ENCODE results near the gene DIDO1.

Gene DIDO1

GRCh38 chr20:62837790-62838127 is 88.5 kb downstream of the DIDO1 start:
- no peaks in the 10 kb centered on the region for H3K36me3 ChIP-seq (ENCODE audit: control insufficient read depth, insufficient read depth, low read length, severe bottlenecking)
- H3K4me3 ChIP-seq (ENCODE audit: low read length): no peak overlapping the region
- no peak overlapping the region for H3K9ac ChIP-seq (ENCODE audit: low read length)
- DNase-seq (ENCODE audit: low read depth): no peak
- H3K4me1 ChIP-seq (ENCODE audit: control insufficient read depth, insufficient read depth, low read length): peaks cover under 1% of the 10 kb centered on the region
- H3K27me3 ChIP-seq (replicated peaks; ENCODE audit: control insufficient read depth, insufficient read depth, low read length): peaks cover 16% of the 10 kb centered on the region
- H3K9me3 ChIP-seq (ENCODE audit: control insufficient read depth, low read length): no peaks in the 10 kb centered on the region

- no peaks in the 10 kb centered on the region for H3K9me3 ChIP-seq (ENCODE audit: control insufficient read depth, low read length)
- no peak for DNase-seq (ENCODE audit: low read depth)
- H3K36me3 ChIP-seq (ENCODE audit: control insufficient read depth, insufficient read depth, low read length, severe bottlenecking): no peaks in the 10 kb centered on the region
- H3K9ac ChIP-seq (ENCODE audit: low read length): no peak overlapping the region
- H3K4me1 ChIP-seq (ENCODE audit: control insufficient read depth, insufficient read depth, low read length): peaks cover 8% of the 10 kb centered on the region
- peaks cover 16% of the 10 kb centered on the region for H3K27me3 ChIP-seq (replicated peaks; ENCODE audit: control insufficient read depth, insufficient read depth, low read length)
- H3K4me3 ChIP-seq (ENCODE audit: low read length): no peak overlapping the region
Observed at GRCh38 chr20:62836967-62837490, 89.3 kb downstream of the DIDO1 start.

DNA sequence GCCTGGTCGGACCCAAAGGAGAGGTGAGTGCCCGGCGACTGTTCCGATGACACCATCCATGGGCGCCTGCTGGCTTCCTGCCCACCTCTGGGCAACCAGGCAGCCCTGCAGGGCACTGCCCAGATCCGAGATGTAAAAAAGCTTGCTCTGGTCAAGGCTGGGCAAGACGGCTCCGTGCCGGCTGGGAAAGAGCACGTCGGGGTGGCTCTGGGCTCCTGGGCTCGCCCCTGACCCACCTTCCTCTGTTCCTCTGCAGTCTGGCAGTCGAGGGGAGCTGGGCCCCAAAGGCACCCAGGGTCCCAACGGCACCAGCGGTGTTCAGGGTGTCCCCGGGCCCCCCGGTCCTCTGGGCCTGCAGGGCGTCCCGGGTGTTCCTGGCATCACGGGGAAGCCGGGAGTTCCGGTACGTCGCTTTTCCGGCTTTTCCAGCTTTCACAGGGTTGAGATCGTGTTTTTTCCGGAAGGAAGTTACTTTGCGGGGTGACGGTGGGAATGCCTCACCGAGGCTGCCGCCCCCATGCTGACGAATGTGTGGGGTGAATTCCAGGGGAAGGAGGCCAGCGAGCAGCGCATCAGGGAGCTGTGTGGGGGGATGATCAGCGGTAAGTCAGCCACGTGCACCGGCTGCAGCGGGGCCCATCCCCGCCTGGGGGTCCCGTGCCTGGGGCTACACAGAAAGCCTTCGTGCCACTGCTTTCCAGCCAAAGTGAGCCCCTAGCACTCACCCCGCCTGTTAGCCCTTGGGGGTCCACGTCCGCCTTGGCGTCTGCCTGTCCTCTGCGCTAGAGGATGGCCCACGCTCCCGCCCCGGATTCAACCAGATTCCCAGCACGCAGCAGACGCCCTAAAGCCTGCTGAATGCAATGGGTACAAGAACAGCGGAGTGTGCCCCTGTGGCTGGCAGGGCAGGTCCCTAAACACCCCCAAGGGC is 90.1 kb downstream of the DIDO1 start:
- peaks cover 16% of the 10 kb centered on the region for H3K27me3 ChIP-seq (replicated peaks; ENCODE audit: control insufficient read depth, insufficient read depth, low read length)
- no peak overlapping the region for H3K4me3 ChIP-seq (ENCODE audit: low read length)

GRCh38 chr20:62834967-62835730 is 91.2 kb downstream of the DIDO1 start:
- no peak for DNase-seq (ENCODE audit: low read depth)
- Histone ChIP-seq H3K4me1 (ENCODE audit: control insufficient read depth, insufficient read depth, low read length) (peaks cover 18% of the 10 kb centered on the region), H3K9me3 (ENCODE audit: control insufficient read depth, low read length) (no peaks in the 10 kb centered on the region), H3K4me3 (ENCODE audit: low read length) (no peak overlapping the region), H3K9ac (ENCODE audit: low read length) (no peak overlapping the region), H3K27me3 (replicated peaks; ENCODE audit: control insufficient read depth, insufficient read depth, low read length) (peaks cover 16% of the 10 kb centered on the region), H3K36me3 (ENCODE audit: control insufficient read depth, insufficient read depth, low read length, severe bottlenecking) (no peaks in the 10 kb centered on the region)

More for the DNA sequence above, 90.1 kb downstream of the DIDO1 start:
- Histone ChIP-seq H3K9me3 (ENCODE audit: control insufficient read depth, low read length) (no peaks in the 10 kb centered on the region), H3K36me3 (ENCODE audit: control insufficient read depth, insufficient read depth, low read length, severe bottlenecking) (no peaks in the 10 kb centered on the region), H3K9ac (ENCODE audit: low read length) (no peak overlapping the region), H3K4me1 (ENCODE audit: control insufficient read depth, insufficient read depth, low read length) (peaks cover 14% of the 10 kb centered on the region)
- DNase-seq (ENCODE audit: low read depth): no peak

- Histone ChIP-seq H3K9me3 (ENCODE audit: control insufficient read depth, low read length) (no peaks in the 10 kb centered on the region), H3K4me1 (ENCODE audit: control insufficient read depth, insufficient read depth, low read length) (peaks cover 18% of the 10 kb centered on the region), H3K27me3 (replicated peaks; ENCODE audit: control insufficient read depth, insufficient read depth, low read length) (peaks cover 13% of the 10 kb centered on the region), H3K9ac (ENCODE audit: low read length) (no peak overlapping the region), H3K36me3 (ENCODE audit: control insufficient read depth, insufficient read depth, low read length, severe bottlenecking) (no peaks in the 10 kb centered on the region), H3K4me3 (ENCODE audit: low read length) (no peak overlapping the region)
- DNase-seq (ENCODE audit: low read depth): no peak
Observed at GRCh38 chr20:62832951-62833391, 93.3 kb downstream of the DIDO1 start.

DNA sequence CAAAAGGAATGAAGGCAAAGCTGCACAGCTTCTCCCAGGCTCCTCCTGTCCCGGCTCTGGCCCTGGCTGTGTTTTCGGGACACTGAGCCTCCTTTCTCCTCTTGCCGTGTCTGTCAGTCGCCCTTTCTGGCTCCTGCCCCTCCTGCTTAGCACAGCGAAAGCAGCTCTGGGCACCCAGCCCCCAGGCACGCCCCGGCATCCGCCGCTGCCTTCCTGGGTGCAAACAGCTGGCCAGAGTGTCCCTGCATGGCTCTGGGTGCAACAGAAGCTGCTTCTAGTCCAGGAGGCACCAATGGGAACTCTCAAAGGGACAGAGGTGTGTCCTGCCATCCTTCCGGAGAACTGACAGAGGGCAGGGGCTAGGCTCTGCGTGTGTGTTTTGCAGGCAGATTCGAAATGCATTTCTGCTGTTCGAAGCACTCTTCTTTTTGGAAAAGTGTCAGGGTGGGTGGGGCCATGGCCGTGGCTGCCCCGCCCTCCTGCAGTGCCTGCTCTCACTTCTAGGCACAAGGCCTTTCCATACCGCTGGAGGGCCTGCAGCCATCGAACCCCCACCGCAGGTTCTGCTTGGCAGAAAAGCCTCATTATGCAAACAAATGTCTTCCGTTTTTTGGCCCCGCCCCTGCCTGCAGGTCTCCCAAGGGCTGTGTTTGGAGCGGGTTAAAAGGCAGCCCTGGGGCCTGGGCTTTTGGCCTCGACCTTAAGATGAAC is 93.9 kb downstream of the DIDO1 start:
- Histone ChIP-seq H3K4me1 (ENCODE audit: control insufficient read depth, insufficient read depth, low read length) (peaks cover 18% of the 10 kb centered on the region), H3K9me3 (ENCODE audit: control insufficient read depth, low read length) (no peaks in the 10 kb centered on the region), H3K27me3 (replicated peaks; ENCODE audit: control insufficient read depth, insufficient read depth, low read length) (peaks cover 13% of the 10 kb centered on the region), H3K4me3 (ENCODE audit: low read length) (no peak overlapping the region), H3K36me3 (ENCODE audit: control insufficient read depth, insufficient read depth, low read length, severe bottlenecking) (no peaks in the 10 kb centered on the region), H3K9ac (ENCODE audit: low read length) (no peak overlapping the region)
- no peak for DNase-seq (ENCODE audit: low read depth)

DNA sequence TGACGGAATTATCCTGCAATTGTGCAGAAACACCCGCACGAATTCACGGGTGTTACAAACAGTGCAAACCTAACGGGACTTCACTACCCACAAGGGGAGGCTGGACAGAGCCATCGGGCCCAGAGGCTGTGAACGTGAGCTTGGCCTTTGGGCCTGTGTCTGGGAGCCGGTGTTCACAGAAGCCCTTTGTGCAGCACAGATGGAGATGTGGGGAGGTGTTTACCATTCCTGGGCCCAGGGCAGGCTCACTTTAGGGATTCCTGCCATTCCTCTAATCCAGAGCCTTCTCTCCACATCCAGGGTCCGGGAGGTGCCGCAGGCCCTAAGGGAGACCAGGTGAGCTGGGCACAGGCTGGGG is 94.5 kb downstream of the DIDO1 start:
- H3K4me3 ChIP-seq (ENCODE audit: low read length): no peak overlapping the region
- no peaks in the 10 kb centered on the region for H3K36me3 ChIP-seq (ENCODE audit: control insufficient read depth, insufficient read depth, low read length, severe bottlenecking)
- no peaks in the 10 kb centered on the region for H3K9me3 ChIP-seq (ENCODE audit: control insufficient read depth, low read length)
- H3K4me1 ChIP-seq (ENCODE audit: control insufficient read depth, insufficient read depth, low read length): peaks cover 18% of the 10 kb centered on the region
- no peak overlapping the region for H3K9ac ChIP-seq (ENCODE audit: low read length)
- H3K27me3 ChIP-seq (replicated peaks; ENCODE audit: control insufficient read depth, insufficient read depth, low read length): peaks cover 13% of the 10 kb centered on the region
- DNase-seq (ENCODE audit: low read depth): no peak

DNA sequence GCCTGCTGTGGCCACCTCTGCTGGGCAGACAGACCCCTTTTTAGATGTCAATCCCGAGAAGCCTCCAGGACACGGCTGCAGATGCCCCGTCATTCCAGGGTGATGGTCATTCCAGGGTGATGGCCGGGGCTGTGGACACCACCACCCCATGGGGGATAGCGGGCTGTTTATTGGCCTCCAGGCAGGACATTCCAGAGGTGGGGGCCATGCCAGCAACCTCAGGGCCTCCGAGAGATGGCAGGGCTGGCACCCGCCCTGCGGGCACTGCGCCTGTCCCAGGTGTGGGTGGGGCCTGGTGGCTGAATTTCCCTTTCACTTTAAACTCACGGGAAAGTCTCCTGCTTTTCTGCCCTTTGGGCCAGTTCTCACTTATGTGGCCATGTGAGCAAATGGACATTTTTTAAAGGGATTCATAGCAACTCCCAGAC is 94.9 kb downstream of the DIDO1 start:
- Histone ChIP-seq H3K36me3 (ENCODE audit: control insufficient read depth, insufficient read depth, low read length, severe bottlenecking) (no peaks in the 10 kb centered on the region), H3K4me1 (ENCODE audit: control insufficient read depth, insufficient read depth, low read length) (peaks cover 18% of the 10 kb centered on the region)

GRCh38 chr20:62830821-62831220 is 95.5 kb downstream of the DIDO1 start:
- Histone ChIP-seq H3K9ac (ENCODE audit: low read length) (no peak overlapping the region), H3K4me1 (ENCODE audit: control insufficient read depth, insufficient read depth, low read length) (peaks cover 18% of the 10 kb centered on the region), H3K27me3 (replicated peaks; ENCODE audit: control insufficient read depth, insufficient read depth, low read length) (peaks cover 8% of the 10 kb centered on the region), H3K4me3 (ENCODE audit: low read length) (no peak overlapping the region), H3K36me3 (ENCODE audit: control insufficient read depth, insufficient read depth, low read length, severe bottlenecking) (no peaks in the 10 kb centered on the region), H3K9me3 (ENCODE audit: control insufficient read depth, low read length) (no peaks in the 10 kb centered on the region)
- DNase-seq (ENCODE audit: low read depth): no peak

More for the DNA sequence above, 94.9 kb downstream of the DIDO1 start:
- H3K27me3 ChIP-seq (replicated peaks; ENCODE audit: control insufficient read depth, insufficient read depth, low read length): peaks cover 9% of the 10 kb centered on the region
- no peaks in the 10 kb centered on the region for H3K9me3 ChIP-seq (ENCODE audit: control insufficient read depth, low read length)
- DNase-seq (ENCODE audit: low read depth): no peak
- H3K4me3 ChIP-seq (ENCODE audit: low read length): no peak overlapping the region
- no peak overlapping the region for H3K9ac ChIP-seq (ENCODE audit: low read length)

- no peak for DNase-seq (ENCODE audit: low read depth)
- Histone ChIP-seq H3K4me3 (ENCODE audit: low read length) (no peak overlapping the region), H3K27me3 (replicated peaks; ENCODE audit: control insufficient read depth, insufficient read depth, low read length) (peaks cover 5% of the 10 kb centered on the region), H3K9ac (ENCODE audit: low read length) (no peak overlapping the region), H3K4me1 (ENCODE audit: control insufficient read depth, insufficient read depth, low read length) (peaks cover 18% of the 10 kb centered on the region), H3K36me3 (ENCODE audit: control insufficient read depth, insufficient read depth, low read length, severe bottlenecking) (no peaks in the 10 kb centered on the region), H3K9me3 (ENCODE audit: control insufficient read depth, low read length) (no peaks in the 10 kb centered on the region)
Observed at GRCh38 chr20:62830251-62830650, 96.1 kb downstream of the DIDO1 start.

All from adipocyte (in vitro differentiated cells).